Measurements from ENCODE around the gene MPPE1.
"Not testable (repeated sequence)": the region's sequence is repeated elsewhere in the genome, so short reads cannot be mapped to it uniquely, and the experiment has no call there.

Gene MPPE1

DNA sequence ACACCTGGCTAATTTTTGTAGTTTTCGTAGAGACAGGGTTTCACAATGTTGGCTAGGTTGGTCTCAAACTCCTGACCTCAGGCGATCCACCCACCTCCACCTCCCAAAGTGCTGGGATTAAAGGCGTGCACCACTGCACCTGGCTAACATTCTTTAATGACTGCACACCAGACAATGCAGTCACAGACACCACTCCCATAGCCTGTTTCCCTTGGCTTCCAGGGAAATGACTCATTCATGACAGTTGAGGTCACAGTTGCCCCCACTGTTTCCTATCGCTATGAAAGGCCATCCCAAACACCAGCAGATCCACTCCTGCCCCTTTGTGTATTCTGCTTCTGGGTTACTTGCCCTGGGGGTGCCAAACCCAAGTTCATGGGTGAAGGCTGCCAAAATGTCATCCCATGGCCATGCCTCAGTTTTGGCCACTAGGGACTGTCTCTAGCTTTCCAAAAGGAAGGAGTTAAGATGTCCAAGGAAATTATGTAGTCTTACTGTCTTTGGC is 48.2 kb downstream of the MPPE1 start:
- DNase-seq (ENCODE audit: extremely low read depth in 1 of 2, low read depth in 1 of 2) = no peak

DNA sequence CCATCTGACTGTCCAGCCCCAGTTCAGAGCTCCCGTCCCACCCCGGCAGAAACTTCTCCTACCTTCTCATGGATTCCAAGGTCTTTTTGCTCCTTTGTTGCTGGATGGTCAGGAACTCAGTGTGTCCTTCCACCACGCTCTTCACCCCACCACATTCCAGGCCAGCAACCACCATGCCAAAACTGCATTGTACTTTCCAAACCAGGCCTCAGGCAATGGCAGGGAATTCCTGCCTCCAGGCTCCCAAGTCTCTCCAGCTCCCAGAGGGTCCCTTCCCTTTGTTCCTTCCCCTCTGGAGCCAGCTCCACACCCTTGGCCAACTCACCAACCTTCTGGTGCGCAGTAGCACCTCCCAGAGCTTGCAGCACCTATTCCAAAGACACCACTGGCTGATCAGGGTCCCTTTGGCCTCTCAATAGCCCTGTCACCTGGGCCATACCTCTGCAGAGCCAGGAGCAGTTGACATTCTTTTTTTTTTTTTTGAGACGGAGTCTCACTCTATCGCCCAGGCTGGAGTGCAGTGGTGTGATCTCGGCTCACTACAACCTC is 48.8 kb downstream of the MPPE1 start:
- no peak for DNase-seq (ENCODE audit: extremely low read depth in 1 of 2, low read depth in 1 of 2)

DNA sequence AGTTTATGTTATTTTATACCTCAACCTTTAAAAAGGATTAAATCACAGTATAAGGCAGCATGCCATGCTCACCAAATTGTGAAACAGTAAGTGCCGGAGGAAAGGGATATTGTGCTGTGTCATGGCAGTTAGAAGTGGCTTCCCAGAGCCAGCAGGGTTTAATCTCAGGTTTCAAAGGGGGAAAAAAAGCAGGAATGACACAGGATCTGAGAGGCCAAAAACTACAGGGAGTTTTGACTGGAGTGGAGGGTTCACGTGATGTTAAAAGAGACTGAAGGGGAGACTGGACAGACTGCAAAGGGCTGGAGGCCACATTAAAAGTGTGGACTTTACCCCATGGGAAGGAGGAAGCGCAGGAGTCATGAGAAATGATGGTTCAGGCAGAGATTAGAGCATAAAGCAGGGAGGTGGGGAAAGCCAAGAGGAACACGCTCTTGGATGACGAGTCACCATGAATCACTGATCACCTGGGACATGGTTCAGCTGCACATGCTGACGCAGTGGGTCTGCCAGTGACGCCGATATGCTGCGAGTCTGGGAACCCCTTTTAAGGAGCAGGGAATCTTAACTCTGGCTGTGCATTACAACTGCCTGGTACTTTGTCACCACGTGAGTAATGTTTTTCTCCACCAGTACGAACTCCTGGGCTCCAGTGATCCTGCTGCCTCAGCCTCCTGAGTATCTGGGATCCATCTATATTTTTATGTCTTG is 50.8 kb downstream of the MPPE1 start:
- DNase-seq (ENCODE audit: extremely low read depth in 1 of 2, low read depth in 1 of 2) = no peak

DNA sequence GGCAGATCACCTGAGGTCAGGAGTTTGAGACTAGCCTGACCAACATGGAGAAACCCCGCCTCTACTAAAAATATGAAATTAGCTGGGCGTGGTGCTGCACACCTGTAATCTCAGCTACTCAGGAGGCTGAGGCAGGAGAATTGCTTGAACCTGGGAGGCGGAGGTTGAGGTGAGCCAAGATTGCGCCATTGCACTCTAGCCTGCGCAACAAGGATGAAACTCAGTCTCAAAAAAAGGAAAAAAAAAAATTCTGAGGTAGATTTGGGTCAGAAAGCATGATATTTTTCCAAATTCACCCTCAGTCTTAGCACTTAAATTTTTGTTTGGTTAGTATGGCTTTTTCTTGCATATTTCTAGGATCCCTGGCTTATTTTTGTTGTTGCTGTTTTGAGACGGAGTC is 53.6 kb downstream of the MPPE1 start:
- not testable (repeated sequence) for DNase-seq (ENCODE audit: extremely low read depth in 1 of 2, low read depth in 1 of 2)

DNA sequence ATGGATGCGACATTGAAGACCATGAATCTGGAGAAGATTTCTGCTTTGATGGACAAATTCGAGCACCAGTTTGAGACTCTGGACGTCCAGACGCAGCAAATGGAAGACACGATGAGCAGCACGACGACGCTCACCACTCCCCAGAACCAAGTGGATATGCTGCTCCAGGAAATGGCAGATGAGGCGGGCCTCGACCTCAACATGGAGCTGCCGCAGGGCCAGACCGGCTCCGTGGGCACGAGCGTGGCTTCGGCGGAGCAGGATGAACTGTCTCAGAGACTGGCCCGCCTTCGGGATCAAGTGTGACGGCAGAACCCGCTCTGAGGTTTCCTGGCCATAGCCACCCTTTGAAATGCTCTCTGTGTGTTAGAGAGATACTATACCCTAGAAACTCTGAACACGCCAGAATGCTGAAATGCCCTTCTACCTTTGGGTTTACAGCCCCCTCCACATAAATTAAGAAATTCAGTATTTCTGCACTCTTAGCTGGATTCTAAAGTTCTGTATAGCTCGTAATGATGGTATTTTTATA is 56.2 kb downstream of the MPPE1 start:
- peak in 1 of 2 donors; percentile 24 for DNase-seq (ENCODE audit: extremely low read depth in 1 of 2, low read depth in 1 of 2)

DNA sequence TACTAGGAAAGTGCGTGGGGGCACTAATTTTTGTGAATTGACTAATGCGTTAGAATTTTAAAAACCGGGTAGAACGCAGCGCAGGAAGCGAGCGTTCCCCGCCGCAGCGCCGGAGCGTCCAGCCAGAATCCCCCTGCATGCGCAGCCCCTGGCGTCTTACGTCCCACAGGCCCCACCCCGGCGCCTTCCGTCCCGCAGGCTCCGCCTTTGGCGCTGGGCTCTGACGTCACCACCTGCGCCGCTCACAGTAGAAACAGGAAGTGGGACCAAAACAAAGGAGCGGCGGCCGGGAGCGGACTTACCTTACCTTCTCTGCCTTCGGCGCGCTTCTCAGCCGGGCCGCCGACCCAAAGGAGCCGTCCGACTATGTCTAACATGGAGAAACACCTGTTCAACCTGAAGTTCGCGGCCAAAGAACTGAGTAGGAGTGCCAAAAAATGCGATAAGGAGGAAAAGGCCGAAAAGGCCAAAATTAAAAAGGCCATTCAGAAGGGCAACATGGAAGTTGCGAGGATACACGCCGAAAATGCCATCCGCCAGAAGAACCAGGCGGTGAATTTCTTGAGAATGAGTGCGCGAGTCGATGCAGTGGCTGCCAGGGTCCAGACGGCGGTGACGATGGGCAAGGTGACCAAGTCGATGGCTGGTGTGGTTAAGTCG is 56.8 kb downstream of the MPPE1 start, which contains the start of gene CHMP1B:
Gene CHMP1B, plus strand, starts transcription at position 268 of the 660 bp plus-strand sequence. Its CDS starts 99 bp downstream, at position 367.
- peak; percentile 94 to 97 for DNase-seq (ENCODE audit: extremely low read depth in 1 of 2, low read depth in 1 of 2)

DNA sequence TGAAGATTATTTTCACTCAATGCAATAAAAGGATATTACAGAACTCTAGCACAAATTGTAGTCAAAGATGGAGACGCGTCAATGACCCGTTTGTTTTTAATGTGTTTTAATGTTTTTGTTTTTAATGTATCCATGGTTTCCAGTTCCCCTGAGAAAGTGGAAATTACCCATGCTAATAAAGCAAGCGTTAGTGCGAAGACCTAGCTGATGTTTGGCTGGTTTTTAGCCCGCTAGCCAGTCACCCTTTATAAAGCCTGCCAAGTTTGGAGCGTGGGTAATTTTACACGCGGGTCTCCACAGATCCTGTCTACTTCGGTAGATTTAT is 57.3 kb downstream of the MPPE1 start:
- DNase-seq (ENCODE audit: extremely low read depth in 1 of 2, low read depth in 1 of 2) = no peak

DNA sequence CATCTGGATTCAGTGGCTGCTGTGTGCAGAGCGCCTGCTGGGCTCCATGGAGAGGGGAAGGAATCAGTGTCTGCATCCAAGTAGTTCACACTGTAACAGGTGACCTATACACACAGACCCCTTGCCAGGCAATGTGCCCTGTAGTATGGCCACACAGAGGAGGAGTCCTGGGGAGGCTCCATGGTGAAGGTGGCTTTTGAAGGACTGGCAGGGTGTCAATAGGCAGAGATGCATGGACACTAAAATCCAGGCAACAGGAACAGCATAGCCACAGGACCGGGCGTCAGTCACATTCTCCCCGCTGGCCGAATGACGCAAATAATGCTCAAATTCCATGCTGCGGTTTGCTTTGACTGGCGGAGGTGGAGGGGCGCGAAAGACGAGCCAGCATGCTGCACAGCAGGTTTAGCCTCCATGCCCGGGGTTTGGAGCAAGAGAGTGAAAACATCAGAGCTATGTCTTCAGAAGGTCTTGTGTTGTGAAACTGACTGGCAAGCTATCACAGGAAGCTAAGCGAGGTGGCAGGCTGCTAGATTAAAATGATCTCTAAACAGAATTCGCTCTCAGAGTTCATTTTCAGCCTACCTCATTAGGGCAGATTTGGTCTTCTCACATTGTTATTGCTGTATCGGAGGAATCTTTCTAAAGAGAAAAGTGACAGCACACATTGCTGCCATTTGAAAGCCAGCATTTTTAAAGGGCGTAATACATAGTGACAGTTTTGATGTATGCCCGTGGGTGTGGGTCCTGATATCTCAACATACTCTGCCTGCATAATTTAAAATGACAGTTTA is 58.1 kb downstream of the MPPE1 start:
- peak; percentile 19 to 68 for DNase-seq (ENCODE audit: extremely low read depth in 1 of 2, low read depth in 1 of 2)

DNA sequence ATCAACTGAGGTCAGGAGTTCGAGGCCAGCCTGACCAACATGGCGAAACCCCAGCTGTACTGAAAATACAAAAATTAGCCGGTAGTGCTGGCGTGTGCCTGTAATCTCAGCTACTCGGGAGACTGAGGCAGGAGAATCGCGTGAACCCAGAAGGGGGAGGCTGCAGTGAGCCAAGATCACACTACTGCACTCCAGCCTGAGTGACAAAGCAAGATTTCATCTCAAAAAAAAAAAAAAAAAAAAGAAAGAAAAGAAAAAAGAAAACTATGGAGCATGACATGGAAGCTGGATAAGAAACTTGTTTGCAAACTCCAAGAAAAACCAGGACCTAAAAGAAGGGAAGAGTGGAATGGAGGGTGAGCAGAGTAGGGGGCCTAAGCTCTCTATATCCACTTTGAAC is 58.8 kb downstream of the MPPE1 start:
- DNase-seq (ENCODE audit: extremely low read depth in 1 of 2, low read depth in 1 of 2) = no peak

DNA sequence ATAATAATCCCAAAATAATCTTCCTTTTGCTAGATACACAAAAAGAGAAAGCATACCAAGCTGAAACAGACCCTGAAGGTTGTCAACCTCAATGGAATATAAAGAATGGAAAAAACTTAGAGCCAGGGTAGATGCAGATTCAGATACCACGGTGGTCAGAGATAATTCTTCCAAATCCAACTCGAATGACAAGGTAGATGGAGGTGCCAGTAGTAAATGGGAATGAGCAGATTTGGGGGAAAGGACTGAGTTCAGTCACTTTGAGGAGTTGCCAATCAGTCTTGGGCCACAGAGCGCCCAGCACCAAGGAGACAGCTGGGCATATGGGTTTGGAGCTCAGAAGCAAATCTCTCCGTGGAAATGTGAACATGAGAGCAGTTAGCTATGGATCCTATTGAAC is 60.3 kb downstream of the MPPE1 start:
- DNase-seq (ENCODE audit: extremely low read depth in 1 of 2, low read depth in 1 of 2) = no peak

DNA sequence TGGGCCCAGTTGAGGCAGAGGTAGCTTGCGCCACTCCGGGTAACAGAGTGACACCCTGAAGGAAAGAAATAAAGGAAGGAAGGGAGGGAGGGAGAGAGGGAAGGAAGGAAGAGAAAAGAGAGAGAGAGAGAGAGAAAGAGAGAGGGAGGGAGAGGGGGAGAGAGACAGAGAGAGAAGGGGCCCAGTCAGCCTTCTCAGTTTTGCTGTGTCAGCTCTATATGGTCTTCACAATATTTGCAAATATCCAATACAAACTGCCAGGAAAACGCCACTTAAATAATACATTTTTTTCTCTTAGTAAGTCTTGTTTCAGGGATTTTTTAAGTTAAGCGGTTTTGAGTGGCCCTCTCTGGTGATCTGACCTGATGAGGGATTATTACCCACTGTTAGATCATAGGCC is 62.5 kb downstream of the MPPE1 start:
- no peak for DNase-seq (ENCODE audit: extremely low read depth in 1 of 2, low read depth in 1 of 2)

DNA sequence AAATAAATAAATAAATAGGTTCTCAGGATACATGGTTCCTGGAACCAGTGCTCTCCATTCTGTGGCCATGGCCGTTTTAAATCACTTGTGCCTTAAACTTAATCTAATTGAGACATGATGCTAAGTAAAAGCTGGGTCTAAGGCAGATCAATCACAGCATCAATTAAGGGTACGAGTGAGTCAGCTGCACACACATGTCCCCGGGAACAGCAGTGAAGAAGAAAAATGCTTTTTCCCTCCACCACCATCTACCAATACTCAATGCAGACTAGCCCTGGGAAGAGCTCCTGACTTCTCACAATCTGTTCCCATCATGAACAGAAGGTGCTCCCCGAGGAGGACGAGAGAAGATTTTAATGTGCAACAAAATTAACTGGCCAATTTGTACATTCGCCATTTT is 63.7 kb downstream of the MPPE1 start:
- DNase-seq (ENCODE audit: extremely low read depth in 1 of 2, low read depth in 1 of 2) = no peak

DNA sequence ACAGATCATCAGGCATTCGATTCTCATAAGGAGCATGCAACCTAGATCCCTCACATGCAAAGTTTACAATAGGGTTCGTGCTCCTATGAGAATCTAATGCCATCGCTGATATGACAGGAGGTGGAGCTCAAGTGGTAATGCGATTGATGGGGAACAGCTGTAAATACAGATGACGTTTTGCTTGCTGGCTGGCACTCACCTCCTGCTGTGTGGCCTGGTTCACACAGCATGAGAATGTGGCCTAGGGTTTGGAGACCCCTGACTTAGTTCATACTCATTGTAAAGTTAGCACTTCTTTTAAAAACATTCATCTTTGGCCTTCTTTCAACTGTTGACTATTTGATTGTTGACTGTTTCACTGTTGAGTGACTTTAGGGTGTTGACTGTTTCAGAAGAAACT is 65.6 kb downstream of the MPPE1 start:
- no peak for DNase-seq (ENCODE audit: extremely low read depth in 1 of 2, low read depth in 1 of 2)

DNA sequence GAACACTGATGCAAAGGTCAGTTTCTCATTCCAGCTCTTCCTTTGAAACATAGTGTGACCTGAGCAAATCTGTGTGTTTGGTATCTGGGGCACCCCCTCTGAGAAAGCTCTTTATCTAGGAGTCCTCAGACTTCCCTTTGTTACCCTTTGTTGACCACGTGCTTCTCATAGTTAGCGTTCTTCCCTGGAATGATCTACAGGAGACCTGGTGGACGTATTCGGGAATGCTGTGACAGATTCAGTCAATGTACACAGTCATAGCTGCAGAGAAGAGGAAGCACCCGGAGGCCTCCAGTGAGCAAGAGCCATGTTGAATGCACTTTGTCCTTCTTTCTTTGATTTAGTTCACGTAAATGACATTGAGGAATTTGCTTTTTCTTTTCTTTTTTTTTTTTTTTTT is 67.6 kb downstream of the MPPE1 start:
- no peak for DNase-seq (ENCODE audit: extremely low read depth in 1 of 2, low read depth in 1 of 2)

DNA sequence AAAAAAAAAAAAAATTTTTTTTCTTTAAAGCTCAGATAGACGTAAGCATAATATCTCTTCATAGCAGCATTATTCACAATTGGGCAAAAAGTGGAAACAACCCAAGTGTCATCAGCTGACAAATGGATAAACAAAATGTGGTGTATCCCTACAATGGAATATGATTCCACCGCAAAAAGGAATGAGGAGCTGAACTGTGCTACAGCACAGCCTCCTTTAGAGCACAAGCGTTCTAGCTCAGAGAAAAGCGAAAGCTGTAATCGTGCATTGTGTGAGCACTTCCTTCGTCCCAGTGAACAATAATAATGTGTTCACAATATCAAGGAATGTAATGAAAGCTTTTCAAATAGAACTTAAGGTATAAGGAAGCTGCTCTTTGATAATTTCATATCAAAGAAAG is 68.6 kb downstream of the MPPE1 start:
- no peak for DNase-seq (ENCODE audit: extremely low read depth in 1 of 2, low read depth in 1 of 2)

DNA sequence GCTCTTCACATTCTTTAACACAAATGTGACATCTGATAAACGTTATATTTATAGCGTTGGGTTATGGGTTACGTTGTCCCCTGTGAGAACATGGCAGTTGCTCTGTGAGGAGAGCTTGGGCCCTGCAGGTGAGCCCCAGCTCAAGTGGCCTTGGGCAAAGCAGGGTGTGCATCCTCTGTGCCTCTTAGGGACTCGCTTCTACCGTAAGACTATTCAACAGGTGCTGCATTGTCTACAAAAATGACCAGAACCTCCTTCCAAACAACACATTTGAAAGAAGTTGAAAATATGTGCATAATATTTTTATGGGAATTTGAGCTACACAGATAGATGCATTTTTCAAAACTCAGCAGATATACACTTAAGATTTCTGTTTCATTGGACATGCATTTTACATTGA is 73.3 kb downstream of the MPPE1 start:
- no peak for DNase-seq (ENCODE audit: extremely low read depth in 1 of 2, low read depth in 1 of 2)

Data from activated CD8-positive, alpha-beta memory T cell treated with anti-CD3 and anti-CD28 coated beads for 1 hour (primary cell).